Ammon's horn (tissue), 1 donor: ENCODE results near the gene MISP.
"Not testable (repeated sequence)": the region's sequence is repeated elsewhere in the genome, so short reads cannot be mapped to it uniquely, and the experiment has no call there.

ENCODE experiments used
- DNase-seq: peaks from one replicate; pipeline ENCODE4 v3.0.0-alpha.2; 2016; ENCODE audit warnings: low spot score

MISP gene

DNA sequence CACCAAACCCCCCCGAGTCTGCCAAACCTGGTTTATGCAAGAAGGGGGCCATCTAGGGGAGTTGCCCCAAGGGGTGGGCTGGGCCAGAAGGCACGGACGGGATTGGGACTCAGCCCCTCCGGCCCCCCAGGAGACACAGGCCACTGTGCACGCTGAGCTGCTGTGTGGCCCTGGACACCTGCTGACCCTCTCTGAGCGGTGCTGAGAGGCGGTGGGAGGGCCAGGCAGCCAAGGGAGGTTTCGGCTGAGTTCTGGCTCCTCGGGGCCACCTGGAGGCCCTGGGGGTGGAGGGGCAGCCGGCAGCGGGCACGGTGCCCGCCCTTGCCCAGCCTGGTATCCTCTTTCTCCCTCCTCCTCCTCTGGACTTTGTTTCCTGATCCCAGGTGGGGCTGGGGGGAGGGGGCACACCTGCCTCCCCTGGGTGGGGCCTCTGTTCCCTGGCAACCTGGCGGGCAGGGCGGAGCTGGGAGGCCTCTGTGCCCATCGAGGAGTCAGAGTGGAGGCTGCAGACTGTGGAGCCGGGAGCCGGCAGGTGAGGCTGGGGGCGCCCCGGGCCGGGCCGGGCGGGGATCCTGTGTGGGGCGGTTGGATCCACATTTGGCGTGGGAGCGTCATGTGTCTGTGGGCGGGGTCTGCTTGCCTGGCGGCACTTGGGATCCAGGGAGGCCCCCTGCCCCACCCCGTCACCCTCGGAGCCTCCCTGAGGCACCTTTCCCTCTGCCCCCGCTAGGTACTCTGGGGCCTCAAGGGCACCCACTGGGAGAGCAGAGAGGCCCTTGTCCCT, at the start of gene MISP:
MISP (plus strand) TSS at position 473 of the 784 bp plus-strand sequence. CDS start 5,835 bp downstream, outside the sequence.
- DNase-seq = no peak

- not testable (repeated sequence) for DNase-seq
These were observed 48.1 kb upstream of the MISP start for GRCh38 chr19:702847-703246.

- no peak for DNase-seq
These were observed 47.6 kb upstream of the MISP start for GRCh38 chr19:703329-703650.

GRCh38 chr19:703651-704446, 47.1 kb upstream of the MISP start:
- no peak for DNase-seq

GRCh38 chr19:704447-704741, 46.5 kb upstream of the MISP start:
- no peak for DNase-seq

GRCh38 chr19:708154-709143, 42.5 kb upstream of the MISP start, which contains the start of gene PALM:
Gene PALM (plus strand): TSS chr19:708935. CDS start chr19:709147, 212 bp downstream.
- no peak for DNase-seq

DNA sequence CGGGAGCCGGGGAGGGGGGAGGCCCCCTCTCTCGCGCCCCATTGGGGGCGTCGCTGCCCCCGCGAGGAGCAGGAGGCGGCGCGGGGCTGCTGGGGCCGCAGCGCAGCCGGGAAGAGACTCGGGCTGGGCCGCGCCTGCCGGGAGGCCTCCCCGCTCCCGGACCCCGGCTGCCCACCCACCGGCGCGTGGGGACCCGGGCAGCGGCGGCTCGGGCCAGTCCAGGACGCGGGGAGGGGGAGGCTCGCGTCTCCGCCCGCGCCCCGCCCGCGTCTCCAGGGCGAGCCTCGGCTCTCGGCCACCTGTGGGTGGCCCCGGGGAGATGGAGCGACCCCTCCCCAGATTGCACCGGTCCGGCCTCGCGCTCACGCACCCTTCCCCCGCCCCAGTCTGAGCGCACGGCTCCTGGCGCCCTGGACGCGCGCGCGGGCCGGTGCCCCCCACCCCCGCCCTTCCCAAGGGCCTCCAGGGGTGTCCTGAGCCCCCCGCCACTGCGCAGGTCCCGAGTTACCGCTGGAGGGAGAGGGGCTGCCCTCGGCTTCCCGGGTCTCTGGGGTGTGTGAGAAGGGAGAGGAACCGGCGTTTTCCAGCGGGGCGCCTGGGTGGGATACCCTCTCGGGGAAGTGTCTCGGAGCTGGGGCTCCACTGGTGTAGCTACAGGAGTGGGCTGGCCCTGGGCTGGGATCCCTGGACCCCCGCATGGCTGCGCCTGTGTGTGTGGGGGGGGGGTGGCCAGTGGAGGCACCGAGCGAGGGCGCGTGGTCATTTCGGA, 41.5 kb upstream of the MISP start:
- no peak for DNase-seq

DNA sequence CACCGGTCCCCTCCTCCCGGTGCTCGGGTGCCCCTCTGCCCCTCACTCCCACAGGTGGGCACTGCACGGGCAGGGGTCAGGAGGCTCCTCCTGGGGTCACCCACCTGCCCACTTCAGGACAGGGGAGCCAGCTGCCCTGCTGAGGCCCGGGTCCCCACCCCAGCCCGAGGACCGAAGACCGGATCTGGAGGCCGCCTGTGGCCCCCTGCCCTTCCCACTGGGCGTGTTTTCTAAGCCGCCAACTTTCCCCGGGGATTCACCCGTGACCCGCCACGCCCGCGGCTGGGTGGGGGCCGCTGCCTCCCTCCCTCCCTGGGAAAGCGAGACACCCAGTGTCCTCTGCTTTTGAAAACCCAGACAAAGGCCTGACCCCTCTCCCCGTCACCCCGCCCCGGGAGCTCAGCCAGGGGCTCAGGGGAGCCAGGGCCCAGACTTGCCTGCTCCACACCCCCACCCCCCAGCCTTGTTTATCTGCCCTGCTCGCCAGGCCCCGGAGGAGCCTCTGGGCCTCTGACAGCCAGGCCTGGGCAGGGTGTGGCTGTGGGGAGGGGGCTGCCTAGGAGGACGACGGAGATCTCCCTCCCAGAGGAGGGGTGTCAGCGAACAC, 40.8 kb upstream of the MISP start:
- no peak for DNase-seq

GRCh38 chr19:710767-711166, 40.1 kb upstream of the MISP start:
- no peak for DNase-seq

DNA sequence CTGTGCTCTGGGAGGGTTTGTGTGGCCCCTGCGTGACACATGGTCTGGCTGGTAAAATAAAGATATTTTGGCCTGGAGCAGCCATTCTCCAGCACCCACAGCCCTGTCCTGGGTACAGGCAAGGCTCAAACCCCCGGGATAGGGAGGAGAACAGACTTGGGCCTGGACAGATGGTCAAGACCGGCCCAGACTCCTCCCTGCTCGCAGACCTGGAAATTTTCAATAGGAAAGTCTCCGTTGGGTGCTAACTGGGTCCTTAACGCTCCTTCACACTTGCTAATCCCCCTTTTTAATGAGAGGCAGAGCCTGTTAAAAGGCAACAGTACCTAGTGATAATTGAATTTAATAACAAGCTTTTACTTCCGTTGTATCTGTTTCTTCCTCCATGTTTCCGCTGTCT, 39.7 kb upstream of the MISP start:
- DNase-seq = no peak

GRCh38 chr19:715347-715746, 35.6 kb upstream of the MISP start:
- DNase-seq = no peak

DNA sequence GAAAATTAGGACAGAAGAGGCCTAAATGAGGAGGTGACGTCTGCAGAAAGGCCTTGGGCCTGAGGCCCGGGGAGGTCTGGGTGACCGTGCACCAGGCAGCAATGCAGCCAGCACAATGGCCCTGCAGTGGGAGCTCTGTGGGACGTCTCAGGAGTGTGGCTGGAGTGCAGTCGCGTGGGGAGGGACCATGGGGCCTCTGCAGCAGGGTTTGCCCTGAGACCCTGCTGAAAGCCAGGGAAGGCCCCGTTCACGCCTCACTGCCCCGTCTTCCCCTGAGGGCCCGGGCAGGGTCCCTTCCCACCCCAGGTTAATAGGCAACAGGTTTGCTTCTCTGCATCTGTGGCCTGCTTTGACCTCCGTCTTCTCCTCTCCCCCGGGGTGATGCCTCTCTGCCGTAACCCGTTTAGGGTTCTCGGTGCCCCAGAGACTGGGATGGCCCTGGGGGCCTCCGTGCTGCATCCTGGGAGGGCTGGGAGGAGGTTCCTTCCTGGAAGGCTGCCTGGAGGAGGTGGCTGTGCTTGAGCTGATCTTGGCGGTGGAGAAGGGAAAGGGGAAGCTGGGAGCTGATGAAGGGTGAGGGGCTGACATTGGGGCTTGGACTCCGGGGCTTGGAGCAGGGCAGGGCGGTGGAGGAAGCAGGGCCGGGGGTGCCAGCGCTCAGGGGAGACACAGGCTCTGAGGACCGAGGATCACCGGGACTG, 32.5 kb upstream of the MISP start:
- no peak for DNase-seq

DNA sequence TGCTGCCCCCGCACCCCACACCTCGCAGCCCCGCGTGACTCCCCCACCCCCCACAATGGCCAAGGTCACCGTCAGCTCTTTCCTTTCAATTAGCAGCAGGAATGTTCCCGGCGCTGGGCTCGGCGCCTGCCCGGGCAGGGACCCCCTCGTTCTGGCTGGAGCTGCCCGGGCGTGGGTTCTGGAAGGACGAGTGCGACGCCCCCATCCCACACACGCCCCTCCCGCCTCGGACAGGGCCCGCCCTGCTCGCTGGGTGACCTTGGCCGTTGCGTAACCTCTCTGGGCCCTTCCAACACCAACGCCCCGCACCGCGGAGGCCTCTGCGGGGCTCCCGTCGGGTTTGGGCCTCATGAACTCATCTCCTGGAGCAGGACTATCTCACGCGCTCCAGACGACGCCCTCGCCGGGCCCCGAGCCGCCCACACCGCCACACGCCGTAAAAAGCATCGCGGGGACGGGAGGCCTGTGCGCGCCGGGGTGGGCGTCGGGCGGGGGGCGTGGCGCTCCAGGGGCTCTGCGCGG, 31.9 kb upstream of the MISP start:
- DNase-seq = peak; percentile 72

DNA sequence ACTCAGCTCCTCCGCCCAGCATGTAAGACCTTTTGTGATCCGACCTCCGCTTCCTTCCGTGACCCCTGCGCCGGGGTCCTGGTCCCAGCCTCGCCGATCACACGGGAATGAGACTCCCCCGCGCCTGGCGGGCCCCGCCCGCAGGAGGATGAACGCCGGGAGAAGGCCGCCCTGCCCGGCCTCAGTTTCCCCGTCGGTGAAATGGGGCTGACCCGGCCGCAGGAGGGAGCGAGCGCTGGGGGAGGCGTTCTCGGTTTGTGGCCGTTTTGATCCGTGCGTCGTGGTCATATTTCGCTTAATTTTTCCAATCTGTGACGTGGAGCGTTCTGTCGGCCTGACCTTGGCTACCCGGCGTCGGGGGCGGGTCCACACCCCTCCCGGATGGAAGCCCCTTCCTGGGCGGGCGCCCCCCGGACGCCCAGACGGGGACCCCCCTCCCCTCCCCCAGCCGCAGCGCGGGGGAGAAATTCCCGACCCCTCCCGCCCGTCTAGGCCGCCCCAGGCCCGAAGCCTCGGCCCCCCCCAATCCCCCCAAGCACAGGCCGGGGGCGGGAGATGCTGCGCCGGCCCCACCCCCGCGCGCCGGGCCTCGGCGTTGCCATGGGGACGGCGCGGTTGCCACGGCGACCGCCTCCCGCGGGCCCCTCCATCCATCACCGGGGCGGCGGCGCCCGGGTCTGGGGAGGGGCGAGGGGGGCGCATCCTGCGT, 31.1 kb upstream of the MISP start:
- DNase-seq = peak; percentile 50

- DNase-seq = peak; percentile 84
These were observed 30.4 kb upstream of the MISP start for GRCh38 chr19:720345-721160.

GRCh38 chr19:722553-723101, 28.3 kb upstream of the MISP start:
- no peak for DNase-seq

DNA sequence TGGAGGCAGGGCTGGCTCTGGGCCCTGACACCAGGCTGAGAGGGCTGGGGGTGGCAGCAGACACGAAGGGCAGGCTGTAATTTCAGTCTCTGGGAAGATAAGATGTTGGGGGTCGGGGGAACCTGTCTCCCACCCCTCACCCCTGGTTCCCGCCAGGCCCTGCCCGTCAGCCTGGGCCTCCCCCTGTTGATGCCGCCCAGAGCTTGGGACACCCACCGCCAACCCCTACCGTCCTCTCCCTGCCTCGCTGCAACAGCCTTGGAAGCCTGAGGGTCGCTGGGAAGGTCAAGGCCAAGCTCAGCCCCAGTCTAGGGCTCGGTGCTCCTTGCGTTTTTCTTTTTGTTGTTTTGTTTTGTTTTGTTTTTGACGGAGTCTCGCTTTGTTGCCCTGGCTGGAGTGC, 27.7 kb upstream of the MISP start:
- no peak for DNase-seq

- DNase-seq = no peak
These were observed 27.2 kb upstream of the MISP start for GRCh38 chr19:723714-724113.
